OCI-LY1 (cell line): ENCODE data around the gene TLDC2.
"Not testable (repeated sequence)": the region's sequence is repeated elsewhere in the genome, so short reads cannot be mapped to it uniquely, and the experiment has no call there.

Source experiments
- H2AFZ ChIP-seq: fragments of 200-600 bp; sonication (generic), shearing (Covaris generic); 2 replicates; pipeline ENCODE4 v1.6.0; 2014; ENCODE audit warnings: antibody characterized with exemption, mild to moderate bottlenecking, low read length
- H3F3A ChIP-seq: fragments of 200-600 bp; sonication (generic), shearing (Covaris generic); 2 replicates; pipeline ENCODE4 v1.6.0; 2014; ENCODE audit warnings: mild to moderate bottlenecking, antibody characterized with exemption, low read length, moderate library complexity; ENCODE audit not compliant: insufficient read depth
- H3K27ac ChIP-seq: fragments of 200-600 bp; sonication (generic); 2 replicates; pipeline ENCODE4 v1.5.1; 2014; ENCODE audit warnings: low read length, mixed run types, mild to moderate bottlenecking, low read depth; ENCODE audit not compliant: poor library complexity, severe bottlenecking
- H3K27me3 ChIP-seq: fragments of 200-600 bp; sonication (generic); 2 replicates; pipeline ENCODE4 v1.6.0; 2014; ENCODE audit warnings: antibody characterized with exemption, mild to moderate bottlenecking, low read length, moderate library complexity; ENCODE audit not compliant: insufficient read depth
- H3K36me3 ChIP-seq: fragments of 200-600 bp; sonication (generic); 2 replicates; pipeline ENCODE4 v1.6.1; 2014; ENCODE audit warnings: mild to moderate bottlenecking, antibody characterized with exemption, low read length, moderate library complexity, mixed read lengths; ENCODE audit not compliant: insufficient read depth
- H3K4me1 ChIP-seq: fragments of 200-600 bp; sonication (generic); 2 replicates; pipeline ENCODE4 v1.5.1; 2014; ENCODE audit warnings: mild to moderate bottlenecking, low read length, moderate library complexity; ENCODE audit not compliant: insufficient read depth, severe bottlenecking
- H3K4me2 ChIP-seq: fragments of 200-600 bp; sonication (generic), shearing (Covaris generic); 2 replicates; pipeline ENCODE4 v1.6.1; 2014; ENCODE audit warnings: low read length
- H3K4me3 ChIP-seq: fragments of 200-600 bp; sonication (generic); 2 replicates; pipeline ENCODE4 v1.5.1; 2014; ENCODE audit warnings: low read length, low read depth, mild to moderate bottlenecking, mixed read lengths; ENCODE audit not compliant: poor library complexity, severe bottlenecking
- H3K79me2 ChIP-seq: fragments of 200-600 bp; shearing (Covaris generic); 2 replicates; pipeline ENCODE4 v1.6.1; 2016; ENCODE audit warnings: mixed run types, low read length, mixed read lengths; ENCODE audit not compliant: insufficient read depth
- H3K9ac ChIP-seq: fragments of 200-600 bp; sonication (generic), shearing (Covaris generic); 2 replicates; pipeline ENCODE4 v1.6.1; 2014; ENCODE audit warnings: mild to moderate bottlenecking, low read length, mixed read lengths
- H3K9me2 ChIP-seq: fragments of 200-600 bp; sonication (generic), shearing (Covaris generic); 2 replicates; pipeline ENCODE4 v1.6.1; 2014; ENCODE audit warnings: low read depth, mild to moderate bottlenecking, low read length, mixed read lengths
- H3K9me3 ChIP-seq: fragments of 200-600 bp; shearing (Covaris generic); 2 replicates; pipeline ENCODE4 v1.6.1; 2014; ENCODE audit warnings: low read length, mixed read lengths
- H4K20me1 ChIP-seq: fragments of 200-600 bp; sonication (generic), shearing (Covaris generic); 2 replicates; pipeline ENCODE4 v1.6.0; 2016; ENCODE audit warnings: mild to moderate bottlenecking, low read length; ENCODE audit not compliant: insufficient read depth
- CTCF ChIP-seq: fragments of 200-600 bp; sonication (generic), shearing (Covaris generic); IDR thresholded peaks from 2 replicates; pipeline ENCODE4 v1.5.1; 2017; ENCODE audit warnings: mild to moderate bottlenecking, antibody characterized with exemption, low read length, moderate library complexity, mixed read lengths
- EZH2 ChIP-seq: fragments of 200-600 bp; sonication (generic), shearing (Covaris generic); IDR thresholded peaks from 2 replicates; pipeline ENCODE4 v1.8.0; 2017; ENCODE audit warnings: borderline replicate concordance, mixed run types, mild to moderate bottlenecking, antibody characterized with exemption, low read length, moderate library complexity, mixed read lengths

The TLDC2 gene

GRCh38 chr20:36839150-36839549 lies 36.8 kb upstream of the TLDC2 start:
- H3K9me2 ChIP-seq: no peaks in the 10 kb centered on the region
- H3K9ac ChIP-seq: no peak overlapping the region
- H3K27ac ChIP-seq: no peak overlapping the region
- H3K4me1 ChIP-seq: peaks cover 64% of the 10 kb centered on the region
- no peak overlapping the region for H3K4me2 ChIP-seq
- H2AFZ ChIP-seq: no peak overlapping the region
- no peaks in the 10 kb centered on the region for H4K20me1 ChIP-seq
- TF ChIP-seq CTCF: no peak
- no peak for TF ChIP-seq EZH2
- H3F3A ChIP-seq: peaks cover 3% of the 10 kb centered on the region; the same call in 1 of the 2 replicates
- H3K79me2 ChIP-seq: no peaks in the 10 kb centered on the region
- no peaks in the 10 kb centered on the region for H3K9me3 ChIP-seq
- H3K4me3 ChIP-seq: no peak overlapping the region
- H3K36me3 ChIP-seq: peaks cover 4% of the 10 kb centered on the region; the same call in 1 of the 2 replicates
- no peaks in the 10 kb centered on the region for H3K27me3 ChIP-seq

GRCh38 chr20:36841030-36841429 lies 34.9 kb upstream of the TLDC2 start:
- H3K9me2 ChIP-seq, H3K4me3 ChIP-seq, H3K4me2 ChIP-seq, H3K79me2 ChIP-seq, H3F3A ChIP-seq, H3K9ac ChIP-seq, H4K20me1 ChIP-seq, H3K9me3 ChIP-seq, H3K36me3 ChIP-seq, H3K27me3 ChIP-seq, H2AFZ ChIP-seq: not testable (repeated sequence)
- H3K27ac ChIP-seq: peak overlapping the region; percentile 97
- H3K4me1 ChIP-seq: peaks cover 68% of the 10 kb centered on the region

- no peak overlapping the region for H2AFZ ChIP-seq
- TF ChIP-seq EZH2: no peak
- no peak for TF ChIP-seq CTCF
- peaks cover 5% of the 10 kb centered on the region for H3K36me3 ChIP-seq
- no peak overlapping the region for H3K4me3 ChIP-seq
- H3K27ac ChIP-seq: peak overlapping the region; percentile 97
- no peaks in the 10 kb centered on the region for H3K27me3 ChIP-seq
- peaks cover 3% of the 10 kb centered on the region; the same call in 1 of the 2 replicates for H3F3A ChIP-seq
- H3K4me1 ChIP-seq: peaks cover 89% of the 10 kb centered on the region
- H3K79me2 ChIP-seq: no peaks in the 10 kb centered on the region
- H3K4me2 ChIP-seq: peak overlapping the region; percentile 64; the same call in 1 of the 2 replicates
- no peaks in the 10 kb centered on the region for H3K9me3 ChIP-seq
- peak overlapping the region; percentile 50 for H3K9ac ChIP-seq
- no peaks in the 10 kb centered on the region for H4K20me1 ChIP-seq
- H3K9me2 ChIP-seq: no peaks in the 10 kb centered on the region
Observed at GRCh38 chr20:36845288-36845971, 30.5 kb upstream of the TLDC2 start.
